ENCODE data around the gene TTC9C. TPM values are rescaled to one million over a fixed set of nuclear protein-coding genes. Genes with fewer than 3 reads are reported as not detected.
A peak's percentile ranks its signal among the peaks of the same experiment; 100 is the strongest.

The TTC9C gene
- total and polyA plus RNA-seq, 2 of the 8 experiments (the other 6 are each of a cell fraction or from before 2014, with no cell fraction given) = 25.4 to 34.1 TPM

DNA sequence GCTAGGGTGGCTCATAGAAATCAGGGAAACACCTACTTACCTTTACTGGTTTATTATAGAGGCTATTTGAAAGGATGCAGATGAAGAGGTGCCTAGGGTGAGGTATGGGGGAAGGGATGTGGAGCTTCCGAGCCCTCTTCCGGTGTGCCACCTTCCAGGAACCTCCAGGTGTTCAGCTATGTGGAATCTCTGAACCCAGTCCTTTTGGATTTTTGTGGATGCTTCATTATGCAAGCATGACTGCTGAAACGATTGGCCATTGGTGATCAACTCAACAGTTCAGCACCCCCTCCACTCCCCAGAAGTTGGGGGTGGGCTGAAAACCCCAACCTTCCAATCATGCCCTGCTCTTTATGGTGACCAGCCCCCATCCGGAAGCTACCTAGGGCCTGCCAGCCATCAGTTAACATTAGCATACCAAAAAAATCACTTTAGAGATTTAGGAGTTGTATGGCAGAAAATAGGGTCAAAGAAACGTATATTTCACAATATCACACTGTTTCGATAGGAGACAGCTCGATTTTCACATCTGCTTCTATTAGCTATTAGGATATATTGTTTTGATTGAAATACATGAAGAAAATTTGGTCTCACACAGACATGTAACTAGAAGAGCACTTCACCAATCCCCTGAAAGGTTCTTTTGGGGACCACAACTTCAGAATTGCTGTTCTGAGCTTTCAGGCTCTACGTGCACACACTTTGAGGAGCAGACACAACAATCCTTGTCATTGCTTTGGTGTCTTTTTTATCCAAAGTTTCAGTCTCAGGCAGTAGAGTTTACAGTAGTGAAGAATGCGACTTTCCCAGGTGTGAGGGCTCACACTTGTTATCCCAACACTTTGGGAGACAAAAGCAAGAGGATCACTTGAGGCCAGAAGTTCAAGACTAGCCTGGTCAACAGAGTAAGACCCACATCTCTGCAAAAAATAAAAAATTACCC is 29.8 kb downstream of the TTC9C start (continued):
- TF ChIP-seq HDAC6 (IDR thresholded peaks at IDR 0.05; ENCODE audit: low read depth, low read length) = no peak
- TF ChIP-seq GTF2F1 (IDR thresholded peaks at IDR 0.05; ENCODE audit: borderline replicate concordance, low read depth, low read length) = no peak
- 0 out of 2 replicates have a peak, but pooled peaks have one; percentile 20 for TF ChIP-seq SP4 (IDR thresholded peaks at IDR 0.05; ENCODE audit: low read length)
- TF ChIP-seq RBBP5 (IDR thresholded peaks at IDR 0.05; ENCODE audit: borderline replicate concordance, low read depth, low read length) = peak; percentile 55; the same call in 1 of the 2 replicates
- 0 out of 2 replicates have a peak, but pooled peaks have one; percentile 63 for TF ChIP-seq TCF12 (IDR thresholded peaks at IDR 0.05; ENCODE audit: low read depth, low read length)
- no peak for TF ChIP-seq EP300 (IDR thresholded peaks at IDR 0.05; ENCODE audit: borderline replicate concordance in 1 of 2, low read depth in 2 of 2, low read length in 2 of 2)
- TF ChIP-seq, protein P1, sequence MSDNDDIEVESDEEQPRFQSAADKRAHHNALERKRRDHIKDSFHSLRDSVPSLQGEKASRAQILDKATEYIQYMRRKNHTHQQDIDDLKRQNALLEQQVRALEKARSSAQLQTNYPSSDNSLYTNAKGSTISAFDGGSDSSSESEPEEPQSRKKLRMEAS (IDR thresholded peaks at IDR 0.05) = 0 out of 2 replicates have a peak, but pooled peaks have one; percentile 16
- TF ChIP-seq RFX5 (IDR thresholded peaks at IDR 0.05; ENCODE audit: borderline replicate concordance, low read depth, low read length) = no peak
- TF ChIP-seq SIN3A (conservative IDR thresholded peaks at IDR 0.05 in 1 of 2, IDR thresholded peaks at IDR 0.05 in 1 of 2; ENCODE audit: low read depth in 1 of 2, low read length in 2 of 2) = peak in 1 of 2 experiments; percentile 55; a peak in 2 of 4 replicates
- TF ChIP-seq JUN (IDR thresholded peaks at IDR 0.05; ENCODE audit: low read depth, low read length) = no peak
- no peak for TF ChIP-seq CBX8 (IDR thresholded peaks at IDR 0.05; ENCODE audit: borderline replicate concordance, low read depth, low read length)
- no peak for TF ChIP-seq RAD21 (IDR thresholded peaks at IDR 0.05 in 1 of 2, conservative IDR thresholded peaks at IDR 0.05 in 1 of 2; ENCODE audit: low read depth in 2 of 2, low read length in 2 of 2)
- no peak for TF ChIP-seq CBX5 (IDR thresholded peaks at IDR 0.05; ENCODE audit: low read depth, low read length)
- TF ChIP-seq KDM1A (IDR thresholded peaks at IDR 0.05; ENCODE audit: borderline replicate concordance, low read length) = no peak
- no peak for TF ChIP-seq E2F6 (IDR thresholded peaks at IDR 0.05)
- no peak for TF ChIP-seq RXRA (IDR thresholded peaks at IDR 0.05; ENCODE audit: insufficient read depth, low read depth, low read length)
- no peak for TF ChIP-seq TAF7 (optimal IDR thresholded peaks at IDR 0.05; ENCODE audit: borderline replicate concordance, low read depth, low read length)
- TF ChIP-seq SP2 (IDR thresholded peaks at IDR 0.05; ENCODE audit: low read length) = 0 out of 2 replicates have a peak, but pooled peaks have one; percentile 3
- no peak for TF ChIP-seq POU5F1 (IDR thresholded peaks at IDR 0.05; ENCODE audit: low read depth, low read length)
- TF ChIP-seq HDAC2 (IDR thresholded peaks at IDR 0.05; ENCODE audit: borderline replicate concordance in 1 of 2, low read depth in 2 of 2, low read length in 2 of 2) = peak in 1 of 2 experiments; percentile 66; a peak in 1 of 4 replicates
- peak; percentile 20 for TF ChIP-seq CEBPB (IDR thresholded peaks at IDR 0.05; ENCODE audit: low read depth, low read length)

Measured in H1 (cell line).